Kidney epithelial cell (primary cell): ENCODE measurements around the gene LINGO1. TPM values are rescaled to one million over a fixed set of nuclear protein-coding genes. Genes with fewer than 3 reads are reported as not detected.

Experiments
- DNase-seq: peaks from one replicate; pipeline ENCODE4 v3.0.0-alpha.2; 2010; ENCODE audit warnings: low read depth
- H3K27me3 ChIP-seq: 2 replicates; pipeline ENCODE4 v1.6.0; 2011; ENCODE audit warnings: low read length; ENCODE audit not compliant: control insufficient read depth, insufficient read depth
- H3K36me3 ChIP-seq: 2 replicates; pipeline ENCODE4 v1.5.1; 2011; ENCODE audit warnings: low read length; ENCODE audit not compliant: control insufficient read depth, insufficient read depth
- H3K4me3 ChIP-seq: 2 replicates; pipeline ENCODE4 v1.5.1; 2011; ENCODE audit warnings: low read depth, mild to moderate bottlenecking, control low read depth, low read length
- total RNA-seq: library from RNA; depleted of rRNA; stranded (reverse); fragments of >200 nt; gene quantifications from 2 replicates; pipeline ENCODE4 v1.2.3, GENCODE V29; 2015
- TF ChIP-seq, protein P1 (sequence below): IDR thresholded peaks from 2 replicates; pipeline ENCODE4 v1.5.1; 2011; ENCODE audit warnings: mild to moderate bottlenecking, moderate library complexity, low read length, control low read depth, inconsistent platforms; ENCODE audit not compliant: insufficient read depth, poor library complexity, severe bottlenecking

Gene LINGO1
- total RNA-seq, 1 donor from 2014 or later: 4.8 TPM

DNA sequence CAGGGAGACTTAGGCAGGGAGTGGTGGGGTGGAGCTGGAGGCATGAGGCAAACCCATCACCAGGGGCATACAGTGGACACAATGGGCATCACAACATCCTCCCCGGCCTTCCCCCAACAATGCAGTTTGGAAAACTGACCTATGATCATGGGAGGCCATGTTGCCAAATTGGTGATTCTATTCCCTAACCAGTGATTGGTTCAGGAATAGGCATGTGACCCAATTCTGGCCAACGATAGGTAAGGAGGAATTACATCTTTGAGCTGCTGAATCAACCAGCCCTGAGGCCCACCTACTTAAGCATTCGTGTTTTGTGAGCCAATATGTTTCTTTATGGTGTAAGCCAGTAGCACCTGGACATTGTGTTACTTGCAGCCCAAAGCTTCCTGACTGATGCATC lies 40.0 kb downstream of the LINGO1 start:
- Histone ChIP-seq H3K27me3 (peaks cover 3% of the 10 kb centered on the region), H3K4me3 (no peak overlapping the region), H3K36me3 (no peaks in the 10 kb centered on the region)
- TF ChIP-seq, protein P1, sequence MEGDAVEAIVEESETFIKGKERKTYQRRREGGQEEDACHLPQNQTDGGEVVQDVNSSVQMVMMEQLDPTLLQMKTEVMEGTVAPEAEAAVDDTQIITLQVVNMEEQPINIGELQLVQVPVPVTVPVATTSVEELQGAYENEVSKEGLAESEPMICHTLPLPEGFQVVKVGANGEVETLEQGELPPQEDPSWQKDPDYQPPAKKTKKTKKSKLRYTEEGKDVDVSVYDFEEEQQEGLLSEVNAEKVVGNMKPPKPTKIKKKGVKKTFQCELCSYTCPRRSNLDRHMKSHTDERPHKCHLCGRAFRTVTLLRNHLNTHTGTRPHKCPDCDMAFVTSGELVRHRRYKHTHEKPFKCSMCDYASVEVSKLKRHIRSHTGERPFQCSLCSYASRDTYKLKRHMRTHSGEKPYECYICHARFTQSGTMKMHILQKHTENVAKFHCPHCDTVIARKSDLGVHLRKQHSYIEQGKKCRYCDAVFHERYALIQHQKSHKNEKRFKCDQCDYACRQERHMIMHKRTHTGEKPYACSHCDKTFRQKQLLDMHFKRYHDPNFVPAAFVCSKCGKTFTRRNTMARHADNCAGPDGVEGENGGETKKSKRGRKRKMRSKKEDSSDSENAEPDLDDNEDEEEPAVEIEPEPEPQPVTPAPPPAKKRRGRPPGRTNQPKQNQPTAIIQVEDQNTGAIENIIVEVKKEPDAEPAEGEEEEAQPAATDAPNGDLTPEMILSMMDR: no peak
- no peak for DNase-seq

DNA sequence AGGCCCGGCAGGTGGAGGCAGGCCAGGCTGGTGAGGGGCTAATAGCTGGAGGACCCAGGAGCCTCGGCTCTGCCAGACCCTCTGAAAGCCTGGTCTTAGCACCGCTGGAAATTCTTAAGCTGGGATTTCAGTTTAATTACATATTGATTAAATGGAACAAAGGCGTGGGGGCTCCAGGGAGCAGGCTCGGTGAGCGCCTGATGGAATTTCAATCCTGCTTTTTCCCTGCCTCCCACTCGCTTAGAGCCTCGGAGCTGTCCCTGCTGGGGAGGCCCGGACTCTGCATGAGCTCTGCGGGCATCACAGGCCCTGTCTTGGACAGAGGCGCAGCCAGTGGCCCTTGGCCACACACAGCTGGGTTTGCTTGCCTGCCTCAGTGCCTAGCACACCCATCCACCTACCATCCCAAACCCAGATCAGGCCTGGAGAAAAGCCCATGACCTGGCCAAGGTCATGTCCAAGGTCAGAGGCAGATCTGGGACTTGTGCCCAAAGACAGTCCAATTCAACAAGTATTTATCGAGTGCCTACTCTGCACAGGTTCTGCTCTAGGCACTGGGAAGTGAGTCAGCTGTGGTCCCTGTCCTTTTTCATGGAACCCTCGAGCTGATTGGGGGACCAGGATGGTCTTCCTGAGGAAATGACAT lies 40.6 kb downstream of the LINGO1 start:
- H3K36me3 ChIP-seq: no peaks in the 10 kb centered on the region
- H3K27me3 ChIP-seq: peaks cover 3% of the 10 kb centered on the region
- TF ChIP-seq, protein P1: no peak
- H3K4me3 ChIP-seq: no peak overlapping the region
- DNase-seq: no peak

DNA sequence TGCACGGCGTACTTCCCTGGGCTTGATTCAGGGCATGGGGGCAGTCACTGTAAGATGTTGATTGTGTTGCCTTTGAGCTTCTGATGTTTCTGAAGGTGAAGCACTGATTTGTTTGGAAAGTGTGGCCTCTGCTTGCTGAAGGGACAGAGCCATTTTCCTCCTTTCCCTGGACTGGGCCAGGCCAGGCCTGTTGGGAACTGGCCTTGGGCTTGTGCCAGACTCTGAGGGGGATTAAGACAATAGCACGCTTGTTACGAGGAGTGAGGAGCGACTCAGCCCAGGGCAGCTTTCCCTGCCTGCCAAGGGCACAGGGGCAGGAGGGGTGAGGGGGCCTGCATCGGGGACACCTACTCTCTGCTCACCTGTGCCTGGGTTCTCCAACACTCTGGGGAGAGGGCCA lies 42.9 kb downstream of the LINGO1 start:
- peaks cover 7% of the 10 kb centered on the region for H3K27me3 ChIP-seq
- no peak for DNase-seq

DNA sequence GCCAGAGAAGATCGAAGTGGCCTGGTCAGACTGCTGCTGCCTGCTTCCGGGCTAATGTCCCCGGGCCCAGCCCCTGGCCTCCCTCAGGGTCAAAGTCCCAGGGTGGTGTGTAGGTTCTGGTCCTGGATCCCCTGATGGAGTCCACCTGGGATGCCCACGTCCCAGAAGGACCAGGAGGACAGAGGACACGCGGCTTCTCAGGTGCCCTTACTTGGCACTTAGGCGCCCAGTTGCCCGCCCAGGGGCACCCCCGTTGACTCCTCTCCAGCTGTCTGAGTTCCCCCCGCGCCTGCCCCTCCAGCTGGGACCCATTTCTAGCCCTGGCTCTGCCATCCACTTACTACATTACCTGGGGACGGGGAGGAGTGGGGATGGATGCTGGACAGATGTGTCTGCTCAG lies 44.6 kb downstream of the LINGO1 start:
- no peak for DNase-seq
- peaks cover 20% of the 10 kb centered on the region for H3K27me3 ChIP-seq
- TF ChIP-seq, protein P1: no peak
- H3K4me3 ChIP-seq: no peak overlapping the region
- no peaks in the 10 kb centered on the region for H3K36me3 ChIP-seq

More for the DNA sequence above, 42.9 kb downstream of the LINGO1 start:
- Histone ChIP-seq H3K4me3 (no peak overlapping the region), H3K36me3 (no peaks in the 10 kb centered on the region)
- TF ChIP-seq, protein P1: no peak

DNA sequence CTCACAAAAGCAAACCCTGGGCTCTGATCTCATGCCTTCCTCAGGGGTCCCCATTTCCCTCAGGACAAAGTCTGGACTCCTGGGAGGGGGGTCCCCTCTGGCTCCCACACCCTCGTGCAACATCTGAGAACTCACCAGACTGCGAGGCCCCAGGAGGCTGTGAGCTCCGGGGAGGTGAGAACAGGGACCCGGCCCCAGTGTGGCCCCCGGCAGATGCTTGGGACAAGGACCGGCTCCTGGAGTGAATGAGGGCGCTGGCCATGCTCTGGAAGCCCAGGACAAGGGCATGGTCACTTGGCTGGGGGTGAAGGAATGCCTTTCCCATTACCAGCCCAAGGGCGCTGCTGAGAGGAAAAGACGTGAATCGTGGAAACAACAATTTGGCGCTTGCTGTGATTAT lies 48.0 kb downstream of the LINGO1 start:
- peaks cover 35% of the 10 kb centered on the region for H3K27me3 ChIP-seq
- no peak for DNase-seq
- TF ChIP-seq, protein P1: no peak
- no peak overlapping the region for H3K4me3 ChIP-seq
- no peaks in the 10 kb centered on the region for H3K36me3 ChIP-seq

DNA sequence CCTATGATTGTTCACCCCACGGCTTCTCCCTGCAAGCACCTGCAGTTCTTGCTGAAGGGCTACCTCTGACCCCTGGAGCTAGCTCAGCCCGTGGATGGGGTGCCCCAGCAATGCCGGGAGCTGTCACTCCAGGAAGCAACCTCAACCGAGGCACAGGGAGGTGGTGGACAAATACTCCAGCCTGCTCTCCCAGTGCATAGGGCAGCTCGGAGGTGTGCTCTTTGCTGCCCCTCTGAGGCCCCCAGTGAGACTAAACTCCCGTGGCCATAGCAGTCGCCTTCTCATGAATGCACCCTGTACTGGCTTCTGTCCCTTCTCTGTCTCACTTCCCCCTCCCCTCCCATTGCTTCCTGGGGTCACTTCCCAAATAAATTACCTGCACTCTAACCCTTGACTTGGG lies 48.5 kb downstream of the LINGO1 start:
- no peak for DNase-seq
- TF ChIP-seq, protein P1: peak; percentile 22
- Histone ChIP-seq H3K36me3 (no peaks in the 10 kb centered on the region), H3K27me3 (peaks cover 35% of the 10 kb centered on the region), H3K4me3 (no peak overlapping the region)
